ENCODE results near the gene CCDC154.
"Not testable (repeated sequence)": the region's sequence is repeated elsewhere in the genome, so short reads cannot be mapped to it uniquely, and the experiment has no call there.

CCDC154 gene

DNA sequence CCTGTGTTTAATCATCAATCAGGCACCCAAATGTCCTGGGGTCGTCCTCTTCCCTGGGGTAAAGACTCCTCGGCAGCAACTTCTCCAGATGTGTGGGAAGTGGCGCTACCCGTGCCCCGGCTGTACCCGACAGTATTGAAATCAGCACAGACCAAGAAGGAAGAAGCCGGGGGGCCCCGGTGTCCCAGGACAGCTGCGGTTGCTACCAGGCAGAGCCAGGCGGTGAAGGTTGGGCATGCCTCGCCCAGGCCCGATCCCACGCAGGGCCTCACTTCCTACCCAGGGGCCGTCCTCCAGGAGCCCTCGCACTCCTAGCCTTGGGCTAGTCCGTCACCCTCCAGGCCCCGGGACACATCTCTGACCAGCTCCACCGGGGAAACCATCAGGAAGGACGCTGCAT lies 9.0 kb upstream of the CCDC154 start:
- DNase-seq = no peak

DNA sequence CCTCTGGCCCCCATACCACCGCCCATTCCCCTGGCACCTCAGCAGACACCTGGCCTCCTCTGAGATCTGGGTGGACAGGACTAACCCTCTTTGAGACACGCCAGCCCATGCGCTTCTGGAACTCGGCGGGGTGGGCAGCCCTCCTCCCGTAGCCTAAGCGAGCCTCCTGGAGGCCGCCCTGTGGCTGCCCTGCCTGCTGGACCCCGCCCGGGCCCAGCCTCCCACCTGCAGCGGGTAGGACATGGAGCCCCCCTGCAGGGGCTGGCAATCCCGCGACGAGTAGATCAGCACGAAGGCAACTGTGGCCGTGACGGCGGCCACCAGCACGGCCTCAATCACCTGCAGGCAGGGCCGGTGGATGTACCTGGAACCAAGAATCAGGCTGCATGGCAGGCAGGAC lies 8.2 kb upstream of the CCDC154 start:
- DNase-seq = no peak

GRCh38 chr16:1451702-1452392 lies 7.5 kb upstream of the CCDC154 start:
- DNase-seq = no peak

- no peak for DNase-seq
Observed at GRCh38 chr16:1450841-1451240, 6.5 kb upstream of the CCDC154 start.

GRCh38 chr16:1450218-1450617 lies 5.9 kb upstream of the CCDC154 start:
- DNase-seq = no peak

DNA sequence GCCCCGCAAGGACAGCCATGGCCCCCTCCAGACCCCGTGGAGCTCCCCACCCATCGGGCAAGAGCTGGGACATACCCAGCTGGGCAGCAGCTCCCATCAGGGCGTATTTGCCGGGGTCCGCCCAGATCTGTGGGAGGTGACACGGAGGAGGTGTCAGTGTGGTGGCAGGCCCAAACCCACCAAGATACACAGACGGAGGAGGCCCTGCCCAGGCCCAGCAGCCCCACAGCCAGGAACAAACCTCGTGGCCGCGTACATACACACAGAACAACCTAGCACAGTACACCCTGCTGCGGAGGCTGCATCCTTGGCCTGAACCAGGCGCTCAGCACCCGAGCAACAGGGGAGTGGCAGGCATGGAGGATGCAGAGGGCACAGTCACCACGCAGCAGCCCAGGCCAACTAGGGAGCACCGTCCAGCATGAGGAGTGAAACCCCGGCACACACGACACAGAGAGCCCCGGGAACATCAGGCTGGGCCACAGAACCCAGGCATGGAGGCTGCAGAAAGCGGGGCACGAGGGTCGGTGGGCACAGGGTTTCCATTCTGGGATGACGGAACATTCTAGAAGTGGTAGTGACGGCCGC lies 4.9 kb upstream of the CCDC154 start:
- no peak for DNase-seq

DNA sequence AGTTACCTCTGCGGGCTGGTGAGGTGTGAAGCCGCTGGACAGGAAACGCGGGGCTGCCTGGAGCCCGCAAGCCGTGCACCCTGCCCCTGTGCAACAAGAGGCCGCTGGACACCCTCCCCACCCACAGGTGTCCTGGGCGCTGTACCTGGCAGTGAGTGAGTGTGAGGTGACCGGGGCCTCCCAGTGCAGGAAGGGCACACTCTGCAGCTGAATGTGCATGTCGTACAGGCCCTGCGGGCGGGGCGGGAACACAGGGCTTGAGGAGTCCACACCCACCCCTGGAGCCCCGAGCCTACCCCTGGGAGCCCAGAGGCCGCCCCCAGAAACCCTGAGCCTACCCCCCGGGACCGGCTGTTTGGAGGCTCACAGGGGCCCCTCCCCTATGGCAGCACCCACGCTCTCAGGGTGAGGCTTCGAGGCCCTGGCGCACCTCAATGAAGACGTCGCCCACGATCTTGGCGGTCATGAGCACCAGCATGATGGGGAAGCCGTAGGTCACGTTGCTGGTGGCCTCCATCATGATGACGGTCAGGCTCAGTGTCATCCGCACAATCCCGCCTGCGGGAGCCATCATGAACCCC lies 4.3 kb upstream of the CCDC154 start:
- no peak for DNase-seq

- no peak for DNase-seq
Observed at GRCh38 chr16:1447965-1448364, 3.6 kb upstream of the CCDC154 start.

DNA sequence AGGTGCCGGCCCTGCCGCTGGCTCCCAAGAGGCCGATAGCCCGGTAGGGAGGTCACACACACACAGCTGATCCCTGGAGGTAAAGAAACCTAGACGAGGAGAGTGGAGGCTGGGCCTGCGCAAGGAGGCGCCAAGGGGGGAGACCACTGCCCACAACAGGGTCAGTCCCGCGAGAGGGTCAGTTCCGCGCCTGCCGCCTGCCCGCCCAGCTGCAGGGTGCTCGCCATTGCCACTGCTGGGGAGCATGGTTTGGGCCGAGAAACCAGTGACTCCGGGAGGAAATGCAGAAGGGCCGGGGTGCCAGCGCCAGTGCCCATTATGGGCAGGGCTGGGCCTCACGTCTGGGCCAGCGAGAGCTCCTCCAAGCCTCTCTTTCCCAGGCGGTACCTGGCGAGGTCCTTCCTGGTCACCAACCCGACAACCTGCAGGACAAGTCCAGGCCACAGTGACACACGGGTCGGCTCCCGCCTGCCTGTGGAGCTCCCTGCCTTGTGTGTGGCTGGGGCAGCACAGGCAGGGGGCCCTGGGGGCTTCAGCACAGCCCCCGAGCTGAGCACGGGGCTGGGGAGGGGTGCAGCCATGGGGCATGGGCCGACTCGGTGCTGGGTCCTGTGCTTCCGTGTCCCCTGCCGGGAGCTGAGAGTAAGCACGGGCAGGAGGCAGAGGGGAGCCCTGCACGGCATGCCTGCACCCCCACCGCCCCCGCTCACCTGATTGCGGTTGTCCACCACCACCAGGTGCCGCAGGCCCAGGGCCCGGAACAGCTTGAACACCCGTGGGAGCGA lies 2.1 kb upstream of the CCDC154 start:
- DNase-seq = no peak

GRCh38 chr16:1445518-1446203 lies 1.3 kb upstream of the CCDC154 start:
- DNase-seq = no peak

DNA sequence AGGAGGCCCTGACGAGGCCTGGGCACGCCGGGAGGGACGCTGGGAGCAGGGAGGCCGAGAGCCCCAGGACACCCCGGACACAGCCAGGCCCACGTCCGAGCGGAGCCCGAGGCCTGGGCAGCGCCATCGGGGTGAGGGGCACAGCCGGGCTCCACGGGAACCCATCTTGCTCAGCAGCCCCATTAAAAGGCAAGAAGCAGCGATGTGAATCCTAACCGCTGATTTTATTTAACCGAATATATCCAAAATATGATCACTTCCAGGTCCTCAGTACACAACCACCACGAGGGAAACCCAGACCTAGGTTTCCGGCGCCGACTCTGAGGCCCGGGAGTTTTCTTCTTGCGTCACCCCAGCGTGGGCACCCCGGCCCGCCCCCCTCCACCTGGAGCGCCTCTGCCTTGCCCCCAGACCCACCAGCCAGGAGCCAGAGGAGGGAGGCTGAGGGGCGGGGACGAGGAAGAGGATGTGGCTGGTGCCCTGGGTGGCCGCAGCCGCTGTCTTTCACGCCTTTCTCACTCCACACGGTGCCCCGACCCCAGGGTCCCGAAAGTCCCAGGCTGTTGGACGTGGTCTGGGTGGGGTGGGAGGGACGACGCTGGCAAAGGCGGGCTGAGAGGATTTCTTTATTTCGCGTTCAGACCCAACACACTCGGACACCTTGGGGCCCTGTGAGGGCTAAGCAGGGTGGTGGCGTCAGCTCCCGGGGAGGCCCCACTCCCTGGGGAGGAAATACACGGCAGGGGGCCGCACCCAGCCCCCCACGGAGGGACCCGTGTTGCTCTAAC lies 568 bp upstream of the CCDC154 start:
- DNase-seq = no peak

DNA sequence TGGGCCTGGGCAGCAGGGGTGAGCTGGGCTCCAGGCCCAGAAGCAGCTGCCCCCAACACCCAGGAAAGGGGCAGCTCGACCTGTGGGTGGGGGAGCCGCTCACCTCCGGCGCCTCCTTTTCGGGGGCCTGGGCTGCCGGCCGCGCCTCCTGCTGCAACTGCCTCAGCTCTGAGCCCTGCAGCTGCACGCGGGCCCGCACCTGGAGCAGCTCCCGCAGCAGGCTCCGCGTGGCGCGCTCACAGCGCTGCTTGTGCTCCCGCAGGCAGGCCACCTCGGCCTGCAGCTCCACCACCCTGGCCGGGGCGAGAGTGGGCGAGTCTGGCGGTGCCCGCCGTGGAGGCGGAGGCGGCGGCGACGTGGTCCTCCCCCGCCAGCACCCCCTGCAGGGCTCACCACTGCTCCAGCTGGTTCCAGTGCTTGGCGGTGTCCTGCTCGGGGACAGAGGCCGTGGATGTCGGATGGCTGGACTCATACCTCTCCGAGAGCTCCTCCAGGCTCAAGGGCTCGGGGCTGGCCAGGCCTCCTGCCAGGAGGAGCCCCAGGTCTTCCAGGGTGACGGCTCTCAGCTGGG lies 868 bp downstream of the CCDC154 start:
- no peak for DNase-seq

DNA sequence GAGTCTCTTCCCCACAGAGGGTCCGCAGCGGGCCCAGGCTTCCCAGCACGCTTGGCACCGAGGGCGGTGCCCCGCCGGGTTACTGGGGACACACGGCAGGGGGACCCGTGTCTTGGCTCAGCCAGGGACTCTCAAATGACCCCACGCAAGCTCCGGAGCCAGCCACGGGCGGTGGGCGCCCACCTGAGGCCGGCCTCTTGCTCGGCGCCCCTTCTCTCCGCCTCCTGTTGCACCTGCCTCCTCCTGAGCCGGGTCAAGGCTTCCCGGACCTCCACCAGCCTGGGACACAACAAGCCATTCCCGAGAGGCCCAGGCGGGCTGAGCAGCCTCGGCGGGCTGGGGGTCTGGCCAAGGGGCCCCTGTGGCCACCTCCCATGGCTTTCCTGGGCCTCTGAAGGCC lies 1.7 kb downstream of the CCDC154 start:
- DNase-seq = no peak

GRCh38 chr16:1441391-1441829 lies 2.9 kb downstream of the CCDC154 start:
- no peak for DNase-seq

DNA sequence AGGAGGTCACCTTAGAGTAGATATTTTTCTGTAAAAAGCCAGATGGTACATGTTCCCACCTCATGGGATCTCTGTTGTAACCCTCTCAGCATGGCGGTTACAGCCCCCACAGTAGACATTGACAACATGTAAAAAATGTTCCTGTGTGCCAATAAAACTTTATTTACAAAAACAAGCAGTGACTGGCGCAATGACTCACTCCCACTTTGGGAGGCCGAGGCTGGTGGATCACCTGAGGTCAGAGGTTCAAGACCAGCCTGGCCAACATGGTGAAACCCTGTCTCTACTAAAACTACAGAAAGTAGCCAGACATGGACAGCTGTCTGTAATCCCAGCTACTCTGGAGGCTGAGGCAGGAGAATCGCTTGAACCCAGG lies 4.7 kb downstream of the CCDC154 start:
- DNase-seq = not testable (repeated sequence)

GRCh38 chr16:1439058-1439698 lies 5.2 kb downstream of the CCDC154 start:
- no peak for DNase-seq

DNA sequence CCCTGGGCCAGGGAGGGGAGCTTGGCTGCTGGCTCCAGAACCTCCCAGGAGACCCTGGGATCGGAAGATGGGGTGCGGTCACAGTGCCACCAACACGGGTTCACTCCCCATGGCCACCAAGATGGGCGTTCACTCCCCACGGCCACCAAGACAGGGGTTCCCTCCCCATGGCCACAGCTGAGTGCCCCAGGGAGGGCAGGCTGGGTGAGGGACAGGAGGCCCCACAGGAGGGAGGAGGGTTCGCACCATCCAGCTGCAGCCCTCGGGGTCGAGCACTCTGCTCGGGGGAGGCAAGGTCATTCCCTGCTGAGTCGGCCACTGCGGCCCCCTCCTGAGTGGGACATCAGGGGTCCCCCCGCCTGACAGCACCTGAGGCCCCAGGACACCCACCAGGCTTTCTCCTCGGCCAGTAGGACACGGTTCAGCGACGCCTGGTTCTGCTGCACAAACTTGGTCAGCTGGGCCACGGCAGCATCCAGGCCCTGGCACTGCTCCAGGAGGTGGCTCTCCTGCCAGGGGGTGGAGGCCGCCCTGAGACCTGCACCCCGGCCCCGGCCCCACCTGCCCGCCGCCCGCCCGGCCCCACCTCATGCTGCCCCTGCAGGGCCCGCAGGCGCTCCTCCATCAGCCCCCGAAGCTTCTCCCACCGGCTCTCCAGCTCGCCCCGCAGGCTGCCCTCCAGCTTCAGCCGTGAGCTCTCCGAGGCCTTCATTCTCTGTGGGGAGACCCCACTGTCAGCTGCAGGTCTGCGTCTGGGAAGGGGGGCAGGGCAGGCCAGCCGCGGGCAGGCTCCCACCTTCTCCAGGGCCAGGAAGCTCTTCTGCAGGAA lies 5.9 kb downstream of the CCDC154 start:
- no peak for DNase-seq

DNA sequence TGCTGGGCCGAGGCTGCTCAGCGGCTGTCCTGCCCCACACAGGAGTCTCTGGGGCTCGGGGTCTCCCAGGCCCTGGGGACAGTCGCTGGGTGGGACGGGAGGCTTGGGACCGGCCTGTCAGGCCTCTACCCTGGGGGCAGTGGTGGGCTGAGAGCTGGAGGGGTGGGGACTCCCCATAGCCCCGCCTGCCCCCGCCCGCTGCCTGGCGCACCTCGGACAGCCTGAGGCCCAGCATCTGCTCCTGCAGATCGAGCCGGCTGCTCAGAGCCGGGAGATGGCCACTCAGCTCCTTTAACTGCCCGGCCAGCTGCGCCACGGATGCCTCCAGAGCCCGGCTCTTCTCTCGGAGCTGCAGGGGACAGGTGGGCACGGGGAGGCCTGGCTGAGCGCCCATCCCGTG lies 6.8 kb downstream of the CCDC154 start:
- DNase-seq = no peak

DNA sequence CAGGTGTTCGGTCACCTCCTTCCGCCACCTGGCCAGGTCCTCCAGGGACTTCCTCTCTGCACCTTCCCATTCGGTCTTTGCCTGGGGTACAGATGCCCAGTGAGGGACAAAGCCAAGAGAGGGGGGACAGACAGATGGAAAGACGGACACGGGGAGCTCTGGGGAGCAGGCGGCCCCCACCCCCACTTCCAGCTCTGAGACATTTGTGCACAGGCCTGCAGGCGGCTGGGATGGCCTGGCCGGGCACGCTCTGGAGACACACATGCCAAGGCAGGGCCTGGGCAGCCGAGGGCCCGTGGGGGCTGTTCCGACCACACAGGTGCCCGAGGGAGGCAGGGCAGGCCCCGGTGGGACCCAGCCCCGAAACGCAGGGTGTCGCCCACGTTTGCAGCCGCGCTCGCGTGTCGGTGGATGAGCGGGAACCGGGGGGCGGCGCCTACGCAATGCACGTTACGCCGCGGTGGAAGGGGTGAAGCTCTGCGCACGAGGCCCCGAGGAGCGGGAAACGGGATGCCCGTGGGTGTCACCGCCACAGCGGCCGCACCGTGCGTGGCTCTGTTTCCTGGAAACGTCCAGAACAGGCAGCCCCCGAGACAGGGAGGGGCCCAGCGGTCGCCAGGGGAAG lies 7.5 kb downstream of the CCDC154 start:
- no peak for DNase-seq

All from CD4-positive, alpha-beta T cell treated with Interleukin-12 subunit alpha and Interleukin-12 subunit beta, for 1 hour (primary cell).